Astrocyte (in vitro differentiated cells and primary cell): Measurements from ENCODE around the gene PXK.

Source experiments
- CTCF ChIP-seq: IDR thresholded peaks from 2 replicates; pipeline ENCODE4 v1.5.1; 2011; ENCODE audit warnings: low read depth, mild to moderate bottlenecking, inconsistent platforms, low read length, moderate library complexity; ENCODE audit not compliant: insufficient read depth
- EZH2 ChIP-seq: IDR thresholded peaks from 2 replicates; pipeline ENCODE4 v1.6.1; 2012; ENCODE audit warnings: mild to moderate bottlenecking, low read length, inconsistent platforms; ENCODE audit not compliant: insufficient read depth

GRCh38 chr3:58419780-58420507, 87.3 kb downstream of the PXK start:
- TF ChIP-seq CTCF: no peak
- no peak for TF ChIP-seq EZH2
